GM19452 (cell line): Measurements from ENCODE around the gene PANX2.
"Not testable (repeated sequence)": the region's sequence is repeated elsewhere in the genome, so short reads cannot be mapped to it uniquely, and the experiment has no call there.

ENCODE experiments used
- ATAC-seq: cut with Tn5 transposase; IDR thresholded peaks from one replicate; pipeline ENCODE4 v1.9.1; 2021; ENCODE audit not compliant: unreplicated experiment

PANX2 gene

GRCh38 chr22:50147258-50148165 lies 23.0 kb upstream of the PANX2 start:
- ATAC-seq, result not testable (repeated sequence)

- ATAC-seq, result no peak
Measured at GRCh38 chr22:50148166-50148500, 22.4 kb upstream of the PANX2 start.

- ATAC-seq, result no peak
Measured at GRCh38 chr22:50148991-50149721, 21.4 kb upstream of the PANX2 start.

- ATAC-seq, result no peak
Measured at GRCh38 chr22:50150161-50151129, 20.1 kb upstream of the PANX2 start.

- no peak for ATAC-seq
Measured at GRCh38 chr22:50151571-50152537, 18.7 kb upstream of the PANX2 start.

GRCh38 chr22:50153056-50153755 lies 17.3 kb upstream of the PANX2 start:
- ATAC-seq, result no peak

GRCh38 chr22:50153756-50154140 lies 16.8 kb upstream of the PANX2 start:
- no peak for ATAC-seq

GRCh38 chr22:50157709-50158375 lies 12.7 kb upstream of the PANX2 start:
- ATAC-seq, result no peak

GRCh38 chr22:50160947-50161346 lies 9.6 kb upstream of the PANX2 start:
- ATAC-seq, result no peak

- no peak for ATAC-seq
Measured at GRCh38 chr22:50161508-50162390, 8.8 kb upstream of the PANX2 start.

GRCh38 chr22:50162391-50162956 lies 8.1 kb upstream of the PANX2 start:
- ATAC-seq, result no peak

- ATAC-seq, result no peak
Measured at GRCh38 chr22:50165436-50166123, 5.0 kb upstream of the PANX2 start.

GRCh38 chr22:50167689-50168489 lies 2.6 kb upstream of the PANX2 start:
- ATAC-seq, result no peak

- not testable (repeated sequence) for ATAC-seq
Measured at GRCh38 chr22:50168490-50169180, 1.9 kb upstream of the PANX2 start.

GRCh38 chr22:50169181-50169759 lies 1.3 kb upstream of the PANX2 start:
- ATAC-seq, result no peak
